ENCODE data around the gene RPGRIP1L. TPM values are rescaled to one million over a fixed set of nuclear protein-coding genes. Genes with fewer than 3 reads are reported as not detected.
"Not testable (repeated sequence)": the region's sequence is repeated elsewhere in the genome, so short reads cannot be mapped to it uniquely, and the experiment has no call there.

Gene RPGRIP1L
- total RNA-seq, 1 donor from 2014 or later: 22.0 TPM

GRCh38 chr16:53695070-53695469, 8.6 kb downstream of the RPGRIP1L start:
- Mint-ChIP-seq H3K4me1 (peaks cover 22% of the 10 kb centered on the region), H3K4me3 (no peak overlapping the region), H3K36me3 (peaks cover 32% of the 10 kb centered on the region), H3K9me3 (no peaks in the 10 kb centered on the region), H3K27ac (no peak overlapping the region), H3K27me3 (ENCODE audit: low read depth) (no peaks in the 10 kb centered on the region)
- no peak for DNase-seq (ENCODE audit: low spot score in 2 of 2, unreplicated experiment in 2 of 2)
- TF ChIP-seq CTCF (IDR thresholded peaks at IDR 0.05; ENCODE audit: unreplicated experiment): no peak

- no peak for TF ChIP-seq CTCF (IDR thresholded peaks at IDR 0.05; ENCODE audit: unreplicated experiment)
- peaks cover 30% of the 10 kb centered on the region for H3K4me1 Mint-ChIP-seq
- DNase-seq (ENCODE audit: low spot score in 2 of 2, unreplicated experiment in 2 of 2): no peak
- H3K4me3 Mint-ChIP-seq: no peak overlapping the region
- no peaks in the 10 kb centered on the region for H3K27me3 Mint-ChIP-seq (ENCODE audit: low read depth)
- H3K9me3 Mint-ChIP-seq: no peaks in the 10 kb centered on the region
- peak overlapping the region; percentile 62 for H3K27ac Mint-ChIP-seq
- H3K36me3 Mint-ChIP-seq: peaks cover 29% of the 10 kb centered on the region
These were observed 10.3 kb downstream of the RPGRIP1L start for GRCh38 chr16:53693320-53693719.

- Mint-ChIP-seq H3K27ac (peak overlapping the region; percentile 60), H3K4me3 (no peak overlapping the region), H3K36me3 (peaks cover 26% of the 10 kb centered on the region), H3K27me3 (ENCODE audit: low read depth) (no peaks in the 10 kb centered on the region), H3K4me1 (peaks cover 31% of the 10 kb centered on the region), H3K9me3 (no peaks in the 10 kb centered on the region)
- DNase-seq (ENCODE audit: low spot score in 2 of 2, unreplicated experiment in 2 of 2): no peak
- peak; percentile 28 for TF ChIP-seq CTCF (IDR thresholded peaks at IDR 0.05; ENCODE audit: unreplicated experiment)
These were observed 11.5 kb downstream of the RPGRIP1L start for GRCh38 chr16:53692146-53692545.

- Mint-ChIP-seq H3K4me1 (peaks cover 43% of the 10 kb centered on the region), H3K9me3 (no peaks in the 10 kb centered on the region), H3K27ac (no peak overlapping the region), H3K4me3 (no peak overlapping the region), H3K27me3 (ENCODE audit: low read depth) (no peaks in the 10 kb centered on the region), H3K36me3 (peaks cover 19% of the 10 kb centered on the region)
- TF ChIP-seq CTCF (IDR thresholded peaks at IDR 0.05; ENCODE audit: unreplicated experiment): no peak
- no peak for DNase-seq (ENCODE audit: low spot score in 2 of 2, unreplicated experiment in 2 of 2)
These were observed 12.9 kb downstream of the RPGRIP1L start for GRCh38 chr16:53690771-53691170.

GRCh38 chr16:53689636-53690035, 14.0 kb downstream of the RPGRIP1L start:
- no peak for TF ChIP-seq CTCF (IDR thresholded peaks at IDR 0.05; ENCODE audit: unreplicated experiment)
- Mint-ChIP-seq H3K27ac (no peak overlapping the region), H3K36me3 (peaks cover 21% of the 10 kb centered on the region), H3K4me3 (no peak overlapping the region), H3K4me1 (peaks cover 43% of the 10 kb centered on the region), H3K9me3 (no peaks in the 10 kb centered on the region), H3K27me3 (ENCODE audit: low read depth) (no peaks in the 10 kb centered on the region)
- DNase-seq (ENCODE audit: low spot score in 2 of 2, unreplicated experiment in 2 of 2): no peak

GRCh38 chr16:53686710-53687109, 16.9 kb downstream of the RPGRIP1L start:
- H3K27me3 Mint-ChIP-seq (ENCODE audit: low read depth): no peaks in the 10 kb centered on the region
- no peak overlapping the region for H3K4me3 Mint-ChIP-seq
- DNase-seq (ENCODE audit: low spot score in 2 of 2, unreplicated experiment in 2 of 2): no peak
- H3K4me1 Mint-ChIP-seq: peaks cover 27% of the 10 kb centered on the region
- no peak for TF ChIP-seq CTCF (IDR thresholded peaks at IDR 0.05; ENCODE audit: unreplicated experiment)
- peaks cover 28% of the 10 kb centered on the region for H3K36me3 Mint-ChIP-seq
- peak overlapping the region; percentile 83 for H3K27ac Mint-ChIP-seq
- H3K9me3 Mint-ChIP-seq: no peaks in the 10 kb centered on the region

- H3K27me3 Mint-ChIP-seq (ENCODE audit: low read depth); H3K27ac Mint-ChIP-seq; H3K9me3 Mint-ChIP-seq; H3K4me3 Mint-ChIP-seq; DNase-seq (ENCODE audit: low spot score in 2 of 2, unreplicated experiment in 2 of 2): not testable (repeated sequence)
- H3K4me1 Mint-ChIP-seq: peaks cover 24% of the 10 kb centered on the region
- peaks cover 22% of the 10 kb centered on the region for H3K36me3 Mint-ChIP-seq
These were observed 18.3 kb downstream of the RPGRIP1L start for GRCh38 chr16:53685334-53685733.

All from mesothelial cell of epicardium (in vitro differentiated cells).